Measurements from ENCODE around the gene TADA1. TPM values are rescaled to one million over a fixed set of nuclear protein-coding genes. Genes with fewer than 3 reads are reported as not detected.

The TADA1 gene
- total RNA-seq, 1 experiment from 2014 or later = 15.2 TPM

DNA sequence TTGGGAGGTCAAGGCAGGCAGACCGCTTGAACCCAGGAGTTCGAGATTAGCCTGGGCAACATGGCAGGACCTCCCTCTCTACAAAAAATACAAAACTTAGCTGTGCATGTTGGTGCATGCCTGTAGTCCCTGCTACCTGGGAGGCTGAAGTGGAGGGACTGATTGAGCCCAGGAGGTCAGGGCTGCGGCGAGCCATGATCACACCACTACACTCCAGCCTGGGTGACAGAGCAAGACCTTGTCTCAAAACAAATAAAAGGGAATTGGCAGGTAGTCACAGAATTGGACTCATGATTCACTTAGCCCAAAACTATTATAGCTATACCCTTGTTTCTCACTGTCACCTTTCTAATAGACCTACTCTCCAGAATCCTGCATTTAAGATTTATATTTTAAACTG, 5.5 kb downstream of the TADA1 start:
- DNase-seq (ENCODE audit: low spot score) = no peak
- CTCF ChIA-PET = interaction anchor here (0.6 kb wide), 1 partner anchor 944 kb away, joined by 4 read pairs; no protein-coding TSS in a partner anchor
- intact Hi-C loops (cut with micrococcal nuclease; ENCODE audit: unreplicated experiment) = no loop called here
- BruUV-seq (replicated peaks) = no TSS peak
- Histone ChIP-seq H3K27me3 (replicated peaks; ENCODE audit: insufficient read depth, low read depth, low read length, poor library complexity) (no peaks in the 10 kb centered on the region), H3K4me3 (ENCODE audit: low read depth, low read length, poor library complexity, severe bottlenecking) (no peak overlapping the region), H3K27ac (ENCODE audit: low read depth, low read length, poor library complexity, severe bottlenecking) (no peak overlapping the region), H3K36me3 (ENCODE audit: insufficient read depth, low read length, poor library complexity, severe bottlenecking) (peaks cover 26% of the 10 kb centered on the region), H3K9me3 (ENCODE audit: low read depth, low read length, poor library complexity, severe bottlenecking) (no peaks in the 10 kb centered on the region), H3K4me1 (ENCODE audit: insufficient read depth, low read length, poor library complexity, severe bottlenecking) (peaks cover 10% of the 10 kb centered on the region)
- POLR2A ChIA-PET (ENCODE audit: low non-redundant PET) = no interaction called here
- no peak for TF ChIP-seq CTCF (conservative IDR thresholded peaks at IDR 0.05; ENCODE audit: low read depth, low read length)
- no peak for TF ChIP-seq EZH2 (IDR thresholded peaks at IDR 0.05; ENCODE audit: borderline replicate concordance, low read depth, low read length, poor library complexity, severe bottlenecking)

- intact Hi-C loops (cut with micrococcal nuclease; ENCODE audit: unreplicated experiment) = no loop called here
- Histone ChIP-seq H3K27ac (ENCODE audit: low read depth, low read length, poor library complexity, severe bottlenecking) (no peak overlapping the region), H3K27me3 (replicated peaks; ENCODE audit: insufficient read depth, low read depth, low read length, poor library complexity) (no peaks in the 10 kb centered on the region), H3K36me3 (ENCODE audit: insufficient read depth, low read length, poor library complexity, severe bottlenecking) (peaks cover 30% of the 10 kb centered on the region), H3K9me3 (ENCODE audit: low read depth, low read length, poor library complexity, severe bottlenecking) (no peaks in the 10 kb centered on the region), H3K4me3 (ENCODE audit: low read depth, low read length, poor library complexity, severe bottlenecking) (no peak overlapping the region), H3K4me1 (ENCODE audit: insufficient read depth, low read length, poor library complexity, severe bottlenecking) (peaks cover 3% of the 10 kb centered on the region)
- BruUV-seq (replicated peaks) = no TSS peak
- ChIA-PET CTCF (no interaction called here), POLR2A (ENCODE audit: low non-redundant PET) (interaction anchor here (0.7 kb wide), 1 partner anchor 31 kb away, joined by 3 read pairs; the partner anchor contains the start of gene POGK)
- no peak for TF ChIP-seq CTCF (conservative IDR thresholded peaks at IDR 0.05; ENCODE audit: low read depth, low read length)
- no peak for TF ChIP-seq EZH2 (IDR thresholded peaks at IDR 0.05; ENCODE audit: borderline replicate concordance, low read depth, low read length, poor library complexity, severe bottlenecking)
- DNase-seq (ENCODE audit: low spot score) = no peak
Observed at GRCh38 chr1:166869318-166870099, 6.6 kb downstream of the TADA1 start.

DNA sequence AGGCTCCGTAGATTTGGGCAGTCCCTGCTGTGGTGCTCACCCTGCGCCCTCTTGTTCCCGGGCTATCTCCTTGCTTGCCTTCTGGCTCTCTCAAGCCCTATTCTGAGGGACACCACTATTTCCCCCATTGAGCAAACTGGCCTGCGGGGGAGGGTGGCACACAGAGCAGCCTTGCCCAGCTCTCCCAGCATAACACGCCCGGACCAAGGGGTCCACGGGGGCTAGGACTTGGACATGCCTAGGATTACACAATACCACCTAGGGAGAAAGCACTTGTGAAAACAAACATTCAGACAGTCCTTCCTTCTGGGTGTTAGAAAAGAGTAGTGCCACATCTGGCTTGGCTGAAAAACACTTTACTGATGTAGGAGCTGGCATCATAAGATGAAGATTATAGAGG, 7.4 kb downstream of the TADA1 start:
- Histone ChIP-seq H3K4me1 (ENCODE audit: insufficient read depth, low read length, poor library complexity, severe bottlenecking) (no peaks in the 10 kb centered on the region), H3K27me3 (replicated peaks; ENCODE audit: insufficient read depth, low read depth, low read length, poor library complexity) (no peaks in the 10 kb centered on the region), H3K9me3 (ENCODE audit: low read depth, low read length, poor library complexity, severe bottlenecking) (no peaks in the 10 kb centered on the region), H3K4me3 (ENCODE audit: low read depth, low read length, poor library complexity, severe bottlenecking) (no peak overlapping the region), H3K27ac (ENCODE audit: low read depth, low read length, poor library complexity, severe bottlenecking) (no peak overlapping the region), H3K36me3 (ENCODE audit: insufficient read depth, low read length, poor library complexity, severe bottlenecking) (peaks cover 39% of the 10 kb centered on the region)
- BruUV-seq (replicated peaks) = no TSS peak
- intact Hi-C loops (cut with micrococcal nuclease; ENCODE audit: unreplicated experiment) = no loop called here
- ChIA-PET CTCF (no interaction called here), POLR2A (ENCODE audit: low non-redundant PET) (interaction anchor here (0.7 kb wide), 1 partner anchor 30 kb away, joined by 3 read pairs; the partner anchor contains the start of gene POGK)
- TF ChIP-seq EZH2 (IDR thresholded peaks at IDR 0.05; ENCODE audit: borderline replicate concordance, low read depth, low read length, poor library complexity, severe bottlenecking) = no peak
- no peak for TF ChIP-seq CTCF (conservative IDR thresholded peaks at IDR 0.05; ENCODE audit: low read depth, low read length)
- DNase-seq (ENCODE audit: low spot score) = no peak
